ENCODE measurements around the gene CCDC12. TPM values are rescaled to one million over a fixed set of nuclear protein-coding genes. Genes with fewer than 3 reads are reported as not detected.
A peak's percentile ranks its signal among the peaks of the same experiment; 100 is the strongest.

The CCDC12 gene
- total and polyA plus RNA-seq, 4 experiments from 2014 or later = 59.3 to 102 (median 73.0) TPM

- no peak overlapping the region for H3K27ac ChIP-seq (ENCODE audit: low read depth, low read length)
- peaks cover 82% of the 10 kb centered on the region for H3K4me1 ChIP-seq (ENCODE audit: insufficient read depth, low read length)
- peaks cover 3% of the 10 kb centered on the region for H3K36me3 ChIP-seq (ENCODE audit: insufficient read depth, low read length)
- POLR2A ChIA-PET (ENCODE audit: partially characterized antibody) = interaction anchor here (0.6 to 2.8 kb wide), 5 partner anchors 38 to 232 kb away, joined by 3 to 9 read pairs (median 3); partner anchors contain the start of gene NBEAL2
- H3K27me3 ChIP-seq (ENCODE audit: insufficient read depth, low read length) = no peaks in the 10 kb centered on the region
- DNase-seq = no peak
- no peaks in the 10 kb centered on the region for H3K9me3 ChIP-seq (ENCODE audit: control insufficient read depth in 1 of 2, low read length in 2 of 2)
- peak overlapping the region; percentile 62 to 88 (median 80) for H3K27ac Mint-ChIP-seq
- intact Hi-C loops (cut with micrococcal nuclease) = no loop called here
- peaks cover 46 to 83% (median 65%) of the 10 kb centered on the region in 4 donors for H3K4me1 Mint-ChIP-seq
- H3K4me3 ChIP-seq (ENCODE audit: low read length in 2 of 2) = no peak overlapping the region
- CTCF ChIA-PET (ENCODE audit: partially characterized antibody) = interaction anchor here (1.0 to 1.3 kb wide), 2 partner anchors 10 to 64 kb away, joined by 3 to 4 read pairs; no protein-coding TSS in a partner anchor
- peaks cover 0 to 7% (median 4%) of the 10 kb centered on the region in 8 donors for H3K9me3 Mint-ChIP-seq
- H3K4me3 Mint-ChIP-seq = peak overlapping the region in 3 of 8 donors; percentile 12 to 57 (median 56)
- H3K27me3 Mint-ChIP-seq = no peaks in the 10 kb centered on the region
- H3K36me3 Mint-ChIP-seq = peaks cover 17 to 34% of the 10 kb centered on the region in 2 donors
Observed at GRCh38 chr3:46930945-46931403, 45.6 kb downstream of the CCDC12 start.

GRCh38 chr3:46930166-46930944 is 46.2 kb downstream of the CCDC12 start:
- H3K27me3 Mint-ChIP-seq = no peaks in the 10 kb centered on the region
- ChIA-PET POLR2A (ENCODE audit: partially characterized antibody) (interaction anchor here (0.6 to 2.8 kb wide), 6 partner anchors 17 to 232 kb away, joined by 3 to 9 read pairs (median 3); partner anchors contain the start of gene NBEAL2), CTCF (ENCODE audit: partially characterized antibody) (interaction anchor here (1.0 to 1.3 kb wide), 4 partner anchors 10 to 75 kb away, joined by 3 to 7 read pairs (median 4); no protein-coding TSS in a partner anchor)
- Histone ChIP-seq H3K27me3 (ENCODE audit: insufficient read depth, low read length) (no peaks in the 10 kb centered on the region), H3K9me3 (ENCODE audit: control insufficient read depth in 1 of 2, low read length in 2 of 2) (no peaks in the 10 kb centered on the region), H3K4me3 (ENCODE audit: low read length in 2 of 2) (no peak overlapping the region), H3K4me1 (ENCODE audit: insufficient read depth, low read length) (peaks cover 86% of the 10 kb centered on the region), H3K27ac (ENCODE audit: low read depth, low read length) (no peak overlapping the region), H3K36me3 (ENCODE audit: insufficient read depth, low read length) (peaks cover 7% of the 10 kb centered on the region)
- DNase-seq = no peak
- peak overlapping the region; percentile 62 to 88 (median 80) for H3K27ac Mint-ChIP-seq
- peaks cover 14 to 36% of the 10 kb centered on the region in 2 donors for H3K36me3 Mint-ChIP-seq
- intact Hi-C loops (cut with micrococcal nuclease) = no loop called here
- H3K4me3 Mint-ChIP-seq = peak overlapping the region in 3 of 8 donors; percentile 12 to 57 (median 55)
- peaks cover 0 to 7% (median 4%) of the 10 kb centered on the region in 8 donors for H3K9me3 Mint-ChIP-seq
- H3K4me1 Mint-ChIP-seq = peaks cover 44 to 86% (median 68%) of the 10 kb centered on the region in 4 donors

- Mint-ChIP-seq H3K4me3 (no peak overlapping the region), H3K9me3 (peaks cover 0 to 7% (median 4%) of the 10 kb centered on the region in 8 donors), H3K4me1 (peaks cover 43 to 83% (median 64%) of the 10 kb centered on the region in 4 donors), H3K36me3 (peaks cover 14 to 38% of the 10 kb centered on the region in 2 donors), H3K27ac (peak overlapping the region; percentile 24 to 94 (median 75)), H3K27me3 (no peaks in the 10 kb centered on the region)
- intact Hi-C loops (cut with micrococcal nuclease) = no loop called here
- DNase-seq = no peak
- Histone ChIP-seq H3K9me3 (ENCODE audit: control insufficient read depth in 1 of 2, low read length in 2 of 2) (no peaks in the 10 kb centered on the region), H3K27me3 (ENCODE audit: insufficient read depth, low read length) (no peaks in the 10 kb centered on the region), H3K4me3 (ENCODE audit: low read length in 2 of 2) (no peak overlapping the region), H3K36me3 (ENCODE audit: insufficient read depth, low read length) (peaks cover 10% of the 10 kb centered on the region), H3K4me1 (ENCODE audit: insufficient read depth, low read length) (peaks cover 82% of the 10 kb centered on the region), H3K27ac (ENCODE audit: low read depth, low read length) (no peak overlapping the region)
- ChIA-PET POLR2A (ENCODE audit: partially characterized antibody) (interaction anchor here (1.0 to 2.8 kb wide), 3 partner anchors 22 to 58 kb away, joined by 4 to 9 read pairs (median 4); no protein-coding TSS in a partner anchor), CTCF (ENCODE audit: partially characterized antibody) (interaction anchor here (1.0 to 1.3 kb wide), 3 partner anchors 18 to 76 kb away, joined by 3 to 7 read pairs (median 3); no protein-coding TSS in a partner anchor)
Observed at GRCh38 chr3:46929324-46929723, 47.2 kb downstream of the CCDC12 start.

- Histone ChIP-seq H3K4me3 (ENCODE audit: low read length in 2 of 2) (no peak overlapping the region), H3K36me3 (ENCODE audit: insufficient read depth, low read length) (peaks cover 20% of the 10 kb centered on the region), H3K27ac (ENCODE audit: low read depth, low read length) (no peak overlapping the region), H3K9me3 (ENCODE audit: control insufficient read depth in 1 of 2, low read length in 2 of 2) (no peaks in the 10 kb centered on the region), H3K4me1 (ENCODE audit: insufficient read depth, low read length) (peaks cover 75% of the 10 kb centered on the region), H3K27me3 (ENCODE audit: insufficient read depth, low read length) (no peaks in the 10 kb centered on the region)
- ChIA-PET CTCF (ENCODE audit: partially characterized antibody) (interaction anchor here (0.6 to 3.0 kb wide), 5 partner anchors 13 to 70 kb away, joined by 3 to 13 read pairs (median 3); no protein-coding TSS in a partner anchor), POLR2A (ENCODE audit: partially characterized antibody) (interaction anchor here (0.6 to 2.2 kb wide), 5 partner anchors 15 to 669 kb away, joined by 3 to 13 read pairs (median 3); partner anchors contain the start of gene NBEAL2)
- DNase-seq = peak in 3 of 5 donors; percentile 25 to 42 (median 39)
- Mint-ChIP-seq H3K4me3 (peak overlapping the region in 5 of 8 donors; percentile 13 to 64 (median 40)), H3K9me3 (peaks cover 0 to 7% (median 4%) of the 10 kb centered on the region in 8 donors), H3K4me1 (peaks cover 43 to 84% (median 59%) of the 10 kb centered on the region in 4 donors), H3K27ac (peak overlapping the region; percentile 43 to 91 (median 73)), H3K27me3 (no peaks in the 10 kb centered on the region), H3K36me3 (peaks cover 17 to 46% of the 10 kb centered on the region in 2 donors)
- intact Hi-C loops (cut with micrococcal nuclease) = no loop called here
Observed at GRCh38 chr3:46928282-46928681, 48.3 kb downstream of the CCDC12 start.

GRCh38 chr3:46927718-46928073 is 48.8 kb downstream of the CCDC12 start:
- H3K27ac Mint-ChIP-seq = peak overlapping the region in 4 of 7 donors; percentile 55 to 96 (median 78)
- Histone ChIP-seq H3K27me3 (ENCODE audit: insufficient read depth, low read length) (no peaks in the 10 kb centered on the region), H3K36me3 (ENCODE audit: insufficient read depth, low read length) (peaks cover 26% of the 10 kb centered on the region), H3K27ac (ENCODE audit: low read depth, low read length) (no peak overlapping the region), H3K4me1 (ENCODE audit: insufficient read depth, low read length) (peaks cover 69% of the 10 kb centered on the region), H3K4me3 (ENCODE audit: low read length in 2 of 2) (no peak overlapping the region), H3K9me3 (ENCODE audit: control insufficient read depth in 1 of 2, low read length in 2 of 2) (no peaks in the 10 kb centered on the region)
- DNase-seq = peak in 1 of 5 donors; percentile 20
- H3K9me3 Mint-ChIP-seq = peaks cover 0 to 7% (median 4%) of the 10 kb centered on the region in 8 donors
- intact Hi-C loops (cut with micrococcal nuclease) = no loop called here
- H3K4me1 Mint-ChIP-seq = peaks cover 43 to 82% (median 56%) of the 10 kb centered on the region in 4 donors
- no peaks in the 10 kb centered on the region for H3K27me3 Mint-ChIP-seq
- ChIA-PET CTCF (ENCODE audit: partially characterized antibody) (interaction anchor here (0.6 to 3.0 kb wide), 5 partner anchors 13 to 71 kb away, joined by 3 to 13 read pairs (median 3); no protein-coding TSS in a partner anchor), POLR2A (ENCODE audit: partially characterized antibody) (interaction anchor here (0.6 to 2.2 kb wide), 5 partner anchors 10 to 668 kb away, joined by 3 to 13 read pairs (median 3); partner anchors contain the start of gene NBEAL2)
- H3K36me3 Mint-ChIP-seq = peaks cover 23 to 52% of the 10 kb centered on the region in 2 donors
- H3K4me3 Mint-ChIP-seq = peak overlapping the region in 5 of 8 donors; percentile 12 to 83 (median 69)

- POLR2A ChIA-PET (ENCODE audit: partially characterized antibody) = interaction anchor here (1.2 to 2.2 kb wide), 2 partner anchors 11 to 21 kb away, joined by 3 to 13 read pairs; no protein-coding TSS in a partner anchor
- peak overlapping the region; percentile 32 for H3K27ac ChIP-seq (ENCODE audit: low read depth, low read length)
- H3K4me1 ChIP-seq (ENCODE audit: insufficient read depth, low read length) = peaks cover 63% of the 10 kb centered on the region
- H3K9me3 ChIP-seq (ENCODE audit: control insufficient read depth in 1 of 2, low read length in 2 of 2) = no peaks in the 10 kb centered on the region
- intact Hi-C loops (cut with micrococcal nuclease) = no loop called here
- no peaks in the 10 kb centered on the region for H3K27me3 Mint-ChIP-seq
- peaks cover 38 to 76% (median 50%) of the 10 kb centered on the region in 4 donors for H3K4me1 Mint-ChIP-seq
- peak in 2 of 5 donors; percentile 18 to 40 for DNase-seq
- no peaks in the 10 kb centered on the region for H3K27me3 ChIP-seq (ENCODE audit: insufficient read depth, low read length)
- H3K4me3 ChIP-seq (ENCODE audit: low read length in 2 of 2) = no peak overlapping the region
- peaks cover 0 to 7% (median 4%) of the 10 kb centered on the region in 8 donors for H3K9me3 Mint-ChIP-seq
- peak overlapping the region; percentile 55 to 96 (median 84) for H3K27ac Mint-ChIP-seq
- H3K36me3 ChIP-seq (ENCODE audit: insufficient read depth, low read length) = peaks cover 32% of the 10 kb centered on the region
- H3K36me3 Mint-ChIP-seq = peaks cover 28 to 56% of the 10 kb centered on the region in 2 donors
- H3K4me3 Mint-ChIP-seq = peak overlapping the region; percentile 20 to 83 (median 69)
- CTCF ChIA-PET (ENCODE audit: partially characterized antibody) = interaction anchor here (0.8 to 3.0 kb wide), 3 partner anchors 20 to 72 kb away, joined by 3 to 13 read pairs (median 6); no protein-coding TSS in a partner anchor
Observed at GRCh38 chr3:46926871-46927717, 49.5 kb downstream of the CCDC12 start.
